Mesendoderm (in vitro differentiated cells): ENCODE measurements around the gene SMIM9.
"Not testable (repeated sequence)": the region's sequence is repeated elsewhere in the genome, so short reads cannot be mapped to it uniquely, and the experiment has no call there.

Source experiments
- DNase-seq: peaks from one replicate; pipeline ENCODE4 v3.0.0; 2013
- H2AK5ac ChIP-seq: 2 replicates; pipeline ENCODE4 v1.6.1; 2013; ENCODE audit warnings: low read length, inconsistent platforms
- H2BK120ac ChIP-seq: 2 replicates; pipeline ENCODE4 v1.6.1; 2013; ENCODE audit warnings: low read depth, mild to moderate bottlenecking, low read length, moderate library complexity, mixed read lengths
- H2BK15ac ChIP-seq: replicated peaks from 2 replicates; pipeline ENCODE4 v1.6.1; 2013; ENCODE audit warnings: low read depth, mild to moderate bottlenecking, moderate library complexity
- H2BK5ac ChIP-seq: 2 replicates; pipeline ENCODE4 v1.6.1; 2013; ENCODE audit warnings: low read length, inconsistent platforms
- H3K18ac ChIP-seq: 2 replicates; pipeline ENCODE4 v1.6.1; 2013; ENCODE audit warnings: mild to moderate bottlenecking, low read length, mixed read lengths
- H3K23ac ChIP-seq: one replicate; pipeline ENCODE4 v1.6.1; 2013; ENCODE audit warnings: low read length
- H3K27ac ChIP-seq: 2 replicates; pipeline ENCODE4 v1.5.1; 2013; ENCODE audit warnings: low read depth, mild to moderate bottlenecking, inconsistent platforms, low read length, moderate library complexity
- H3K27me3 ChIP-seq: 2 replicates; pipeline ENCODE4 v1.6.1; 2013; ENCODE audit warnings: low read length, control low read depth, mild to moderate bottlenecking, inconsistent platforms; ENCODE audit not compliant: insufficient read depth, poor library complexity
- H3K36me3 ChIP-seq: 2 replicates; pipeline ENCODE4 v1.6.1; 2013; ENCODE audit warnings: low read length, inconsistent platforms; ENCODE audit not compliant: control insufficient read depth, insufficient read depth
- H3K4ac ChIP-seq: one replicate; pipeline ENCODE4 v1.6.1; 2013; ENCODE audit warnings: low read depth, mild to moderate bottlenecking, low read length, moderate library complexity
- H3K4me1 ChIP-seq: 2 replicates; pipeline ENCODE4 v1.6.1; 2013; ENCODE audit warnings: low read depth, low read length, inconsistent platforms; ENCODE audit not compliant: control insufficient read depth
- H3K4me2 ChIP-seq: 2 replicates; pipeline ENCODE4 v1.6.1; 2013; ENCODE audit warnings: low read length
- H3K4me3 ChIP-seq: 2 replicates; pipeline ENCODE4 v1.5.1; 2013; ENCODE audit warnings: mild to moderate bottlenecking, low read length
- H3K56ac ChIP-seq: one replicate; pipeline ENCODE4 v1.6.1; 2013; ENCODE audit warnings: low read length
- H3K79me1 ChIP-seq: 2 replicates; pipeline ENCODE4 v1.6.1; 2013; ENCODE audit warnings: low read length, inconsistent platforms
- H3K79me2 ChIP-seq: 2 replicates; pipeline ENCODE4 v1.6.1; 2013; ENCODE audit warnings: mild to moderate bottlenecking, low read length; ENCODE audit not compliant: control insufficient read depth, insufficient read depth
- H3K9ac ChIP-seq: 2 replicates; pipeline ENCODE4 v1.6.1; 2013; ENCODE audit warnings: low read length, inconsistent platforms
- H4K5ac ChIP-seq: one replicate; pipeline ENCODE4 v1.6.1; 2013; ENCODE audit warnings: low read length
- H4K8ac ChIP-seq: one replicate; pipeline ENCODE4 v1.6.1; 2013; ENCODE audit warnings: low read depth, mild to moderate bottlenecking, control low read depth, low read length, moderate library complexity
- whole genome bisulfite sequencing: extraction: QIAGEN DNeasy Blood & Tissue Kit; methylation state at CpG from one replicate; pipeline ENCODE4 v1.1.7; 2013; ENCODE audit warnings: low lambda C conversion rate, missing lambda C conversion rate; ENCODE audit not compliant: insufficient coverage; ENCODE audit errors: extremely low coverage; 5-methylcytosine and 5-hydroxymethylcytosine counted together

The SMIM9 gene

GRCh38 chrX:154827194-154828015 lies 7.1 kb downstream of the SMIM9 start:
- Histone ChIP-seq H3K18ac (no peak overlapping the region), H2BK120ac (no peak overlapping the region), H3K56ac (no peak overlapping the region), H3K79me2 (no peaks in the 10 kb centered on the region), H2BK5ac (no peak overlapping the region), H3K4ac (no peak overlapping the region), H3K4me2 (no peak overlapping the region), H3K4me1 (no peaks in the 10 kb centered on the region), H3K4me3 (no peak overlapping the region), H3K79me1 (no peaks in the 10 kb centered on the region), H3K27ac (no peak overlapping the region), H2AK5ac (no peak overlapping the region), H4K5ac (no peak overlapping the region), H3K9ac (no peak overlapping the region), H2BK15ac (no peak overlapping the region), H3K36me3 (no peaks in the 10 kb centered on the region), H3K23ac (no peak overlapping the region), H3K27me3 (no peaks in the 10 kb centered on the region), H4K8ac (no peak overlapping the region)
- no peak for DNase-seq
- no CpG with 5 or more reads among the region's 4 CpGs for WGBS

- not testable (repeated sequence) for H4K8ac ChIP-seq
Measured at GRCh38 chrX:154825586-154825985, 8.9 kb downstream of the SMIM9 start.

GRCh38 chrX:154824638-154825037 lies 9.8 kb downstream of the SMIM9 start:
- no peaks in the 10 kb centered on the region for H3K79me2 ChIP-seq
- no peaks in the 10 kb centered on the region for H3K4me1 ChIP-seq
- no peak overlapping the region for H3K23ac ChIP-seq
- no peak overlapping the region for H2BK15ac ChIP-seq
- H4K8ac ChIP-seq, result no peak overlapping the region
- no peak overlapping the region for H3K18ac ChIP-seq
- H3K4ac ChIP-seq, result no peak overlapping the region
- no CpG with 5 or more reads among the region's 1 CpG for WGBS
- no peak overlapping the region for H3K4me3 ChIP-seq
- H3K9ac ChIP-seq, result no peak overlapping the region
- H4K5ac ChIP-seq, result no peak overlapping the region
- H3K79me1 ChIP-seq, result no peaks in the 10 kb centered on the region
- no peak overlapping the region for H2BK5ac ChIP-seq
- H3K56ac ChIP-seq, result no peak overlapping the region
- no peak overlapping the region for H2BK120ac ChIP-seq
- DNase-seq, result no peak
- no peaks in the 10 kb centered on the region for H3K27me3 ChIP-seq
- no peak overlapping the region for H2AK5ac ChIP-seq
- H3K36me3 ChIP-seq, result no peaks in the 10 kb centered on the region
- no peak overlapping the region for H3K27ac ChIP-seq
- no peak overlapping the region for H3K4me2 ChIP-seq

More at GRCh38 chrX:154825586-154825985, 8.9 kb downstream of the SMIM9 start:
- H3K36me3 ChIP-seq, H2BK120ac ChIP-seq, H3K18ac ChIP-seq, H3K9ac ChIP-seq, H3K27ac ChIP-seq, H2BK5ac ChIP-seq, H3K27me3 ChIP-seq, H3K79me2 ChIP-seq, H3K4me3 ChIP-seq, H2AK5ac ChIP-seq, H4K5ac ChIP-seq, H3K56ac ChIP-seq, H3K79me1 ChIP-seq, H3K4me2 ChIP-seq, H3K4me1 ChIP-seq, H3K23ac ChIP-seq, DNase-seq, H3K4ac ChIP-seq, H2BK15ac ChIP-seq: not testable (repeated sequence)
- no CpG with 5 or more reads among the region's 3 CpGs for WGBS

GRCh38 chrX:154822029-154822428 lies 12.4 kb downstream of the SMIM9 start:
- H3K18ac ChIP-seq, result no peak overlapping the region
- H2BK5ac ChIP-seq, result peak overlapping the region; percentile 90
- no peak overlapping the region for H3K4me3 ChIP-seq
- H3K23ac ChIP-seq, result no peak overlapping the region
- H4K5ac ChIP-seq, result no peak overlapping the region
- H3K4ac ChIP-seq, result no peak overlapping the region
- H3K79me1 ChIP-seq, result no peaks in the 10 kb centered on the region
- no peak overlapping the region for H2BK15ac ChIP-seq
- no peak overlapping the region for H2AK5ac ChIP-seq
- H3K79me2 ChIP-seq, result no peaks in the 10 kb centered on the region
- no peak overlapping the region for H3K9ac ChIP-seq
- H2BK120ac ChIP-seq, result no peak overlapping the region
- no peak overlapping the region for H4K8ac ChIP-seq
- WGBS, result no CpG with 5 or more reads among the region's 3 CpGs
- no peak overlapping the region for H3K4me2 ChIP-seq
- H3K56ac ChIP-seq, result no peak overlapping the region
- no peaks in the 10 kb centered on the region for H3K27me3 ChIP-seq
- H3K4me1 ChIP-seq, result no peaks in the 10 kb centered on the region
- no peaks in the 10 kb centered on the region for H3K36me3 ChIP-seq
- DNase-seq, result peak; percentile 50
- H3K27ac ChIP-seq, result peak overlapping the region; percentile 66

GRCh38 chrX:154821523-154821922 lies 12.9 kb downstream of the SMIM9 start:
- no peaks in the 10 kb centered on the region for H3K79me2 ChIP-seq
- H4K5ac ChIP-seq, result no peak overlapping the region
- H3K27ac ChIP-seq, result no peak overlapping the region
- H3K56ac ChIP-seq, result no peak overlapping the region
- H3K23ac ChIP-seq, result no peak overlapping the region
- no peak overlapping the region for H2BK15ac ChIP-seq
- DNase-seq, result peak; percentile 74
- H3K4me1 ChIP-seq, result no peaks in the 10 kb centered on the region
- H2BK5ac ChIP-seq, result no peak overlapping the region
- H3K18ac ChIP-seq, result no peak overlapping the region
- H3K4ac ChIP-seq, result no peak overlapping the region
- H3K4me3 ChIP-seq, result no peak overlapping the region
- H3K9ac ChIP-seq, result no peak overlapping the region
- H3K36me3 ChIP-seq, result no peaks in the 10 kb centered on the region
- H3K27me3 ChIP-seq, result no peaks in the 10 kb centered on the region
- H2AK5ac ChIP-seq, result no peak overlapping the region
- H3K79me1 ChIP-seq, result no peaks in the 10 kb centered on the region
- H3K4me2 ChIP-seq, result no peak overlapping the region
- no peak overlapping the region for H4K8ac ChIP-seq
- H2BK120ac ChIP-seq, result no peak overlapping the region
